WTC11 (cell line): Measurements from ENCODE around the gene RAP2B. TPM values are rescaled to one million over a fixed set of nuclear protein-coding genes. Genes with fewer than 3 reads are reported as not detected.

Experiments used
- ATAC-seq: fragments of 200-7000 bp; cut with Tn5 transposase; 2 replicates; pipeline ENCODE4 v1.10.0; 2021; ENCODE audit warnings: mild to moderate bottlenecking, moderate library complexity
- CTCF ChIA-PET: fragments of 300-600 bp; sonication (Branson Sonifier 250); formaldehyde crosslinking; loops from one replicate; lab custom pipeline; 2021; ENCODE audit warnings: antibody characterized with exemption; lab: Charles Lee
- POLR2A ChIA-PET: fragments of 350-600 bp; sonication (Branson Sonifier 250); formaldehyde crosslinking; loops from one replicate; lab custom pipeline; 2021; ENCODE audit warnings: antibody characterized with exemption; lab: Charles Lee
- DNase-seq: peaks from one replicate; pipeline ENCODE4 v3.0.0; 2021; ENCODE audit warnings: low spot score
- H3K27ac Mint-ChIP-seq: 2 replicates; pipeline ENCODE4 v1.8.0; 2021; ENCODE audit warnings: mixed read lengths
- H3K27me3 Mint-ChIP-seq: 2 replicates; pipeline ENCODE4 v1.8.0; 2021; ENCODE audit warnings: low read depth, mild to moderate bottlenecking, moderate library complexity, mixed read lengths
- H3K36me3 Mint-ChIP-seq: 2 replicates; pipeline ENCODE4 v1.8.0; 2021; ENCODE audit warnings: mixed read lengths
- H3K4me1 Mint-ChIP-seq: 2 replicates; pipeline ENCODE4 v1.8.0; 2022; ENCODE audit warnings: mixed read lengths
- H3K4me3 Mint-ChIP-seq: 2 replicates; pipeline ENCODE4 v1.8.0; 2021; ENCODE audit warnings: mild to moderate bottlenecking, moderate library complexity, mixed read lengths
- H3K9me3 Mint-ChIP-seq: 2 replicates; pipeline ENCODE4 v1.8.0; 2021; ENCODE audit warnings: mixed read lengths
- CDX4 ChIP-seq: fragments of 250-450 bp; sonication (Bioruptor Pico); IDR thresholded peaks from 2 replicates; pipeline ENCODE4 v1.9.0; 2021; ENCODE audit warnings: moderate library complexity, mild to moderate bottlenecking, inconsistent platforms, borderline replicate concordance
- E2F5 ChIP-seq: sonication (generic); formaldehyde crosslinking; IDR thresholded peaks from 2 replicates; pipeline ENCODE4 v1.8.1; 2022; ENCODE audit warnings: mild to moderate bottlenecking, moderate library complexity, missing genetic modification reagents
- FOXK1 ChIP-seq: sonication (generic); formaldehyde crosslinking; IDR thresholded peaks from 2 replicates; pipeline ENCODE4 v1.8.0; 2022; ENCODE audit warnings: mild to moderate bottlenecking, moderate library complexity, missing genetic modification reagents
- FOXP4 ChIP-seq: sonication (generic); formaldehyde crosslinking; IDR thresholded peaks from 2 replicates; pipeline ENCODE4 v1.8.0; 2022; ENCODE audit warnings: mild to moderate bottlenecking, missing genetic modification reagents
- PRRX2 ChIP-seq: fragments of 250-450 bp; sonication (Bioruptor Pico); IDR thresholded peaks from 2 replicates; pipeline ENCODE4 v1.8.0; 2021; ENCODE audit warnings: mild to moderate bottlenecking
- RELA ChIP-seq: sonication (generic); formaldehyde crosslinking; IDR thresholded peaks from 2 replicates; pipeline ENCODE4 v1.8.1; 2022; ENCODE audit warnings: missing genetic modification reagents, mild to moderate bottlenecking, borderline replicate concordance
- TEAD1 ChIP-seq: sonication (generic); formaldehyde crosslinking; IDR thresholded peaks from 2 replicates; pipeline ENCODE4 v1.8.0; 2022; ENCODE audit warnings: mild to moderate bottlenecking, missing genetic modification reagents
- TP53 ChIP-seq: sonication (generic); formaldehyde crosslinking; IDR thresholded peaks from 2 replicates; pipeline ENCODE4 v1.8.1; 2023; ENCODE audit warnings: mild to moderate bottlenecking, missing genetic modification reagents
- ZNF317 ChIP-seq: sonication (generic); formaldehyde crosslinking; IDR thresholded peaks from 2 replicates; pipeline ENCODE4 v1.8.1; 2023; ENCODE audit warnings: low read depth, mild to moderate bottlenecking, moderate library complexity, missing genetic modification reagents, borderline replicate concordance
- ZNF425 ChIP-seq: fragments of 250-450 bp; sonication (Bioruptor Pico); conservative IDR thresholded peaks from 2 replicates; pipeline ENCODE4 v1.9.0; 2021; ENCODE audit warnings: mild to moderate bottlenecking
- total RNA-seq: library from RNA; stranded (reverse); gene quantifications from 3 replicates; pipeline ENCODE4 v1.2.3, GENCODE V29; 2021

The RAP2B gene
- total RNA-seq, 1 experiment from 2014 or later = 25.6 TPM

GRCh38 chr3:153215966-153216365 lies 53.9 kb downstream of the RAP2B start:
- TF ChIP-seq ZNF317 (CRISPR knock-in tag) (no peak), TP53 (CRISPR knock-in tag) (no peak), PRRX2 (CRISPR knock-in tag) (no peak), TEAD1 (CRISPR knock-in tag) (no peak), E2F5 (CRISPR knock-in tag) (no peak), ZNF425 (no peak)
- ATAC-seq (no peak), DNase-seq (no peak)
- POLR2A ChIA-PET = no interaction called here
- Mint-ChIP-seq H3K36me3 (no peaks in the 10 kb centered on the region), H3K27me3 (no peaks in the 10 kb centered on the region), H3K27ac (no peak overlapping the region), H3K4me3 (no peak overlapping the region), H3K4me1 (peaks cover 22% of the 10 kb centered on the region), H3K9me3 (no peaks in the 10 kb centered on the region)
- CTCF ChIA-PET = no interaction called here

GRCh38 chr3:153216928-153217327 lies 54.9 kb downstream of the RAP2B start:
- CTCF ChIA-PET = no interaction called here
- ATAC-seq = no peak

GRCh38 chr3:153219146-153219545 lies 57.1 kb downstream of the RAP2B start:
- no peak for ATAC-seq
- no peak for DNase-seq
- Mint-ChIP-seq H3K4me3 (no peak overlapping the region), H3K4me1 (peaks cover 29% of the 10 kb centered on the region), H3K27ac (no peak overlapping the region), H3K9me3 (no peaks in the 10 kb centered on the region), H3K27me3 (no peaks in the 10 kb centered on the region), H3K36me3 (no peaks in the 10 kb centered on the region)
- POLR2A ChIA-PET = no interaction called here
- TF ChIP-seq FOXK1 (CRISPR knock-in tag) = no peak
- CTCF ChIA-PET = no interaction called here

More at GRCh38 chr3:153216928-153217327, 54.9 kb downstream of the RAP2B start:
- no peak for TF ChIP-seq FOXP4 (CRISPR knock-in tag)
- no peak for TF ChIP-seq TP53 (CRISPR knock-in tag)
- TF ChIP-seq RELA = no peak
- no peak for TF ChIP-seq CDX4 (CRISPR knock-in tag)
- no peak for TF ChIP-seq PRRX2 (CRISPR knock-in tag)
- Mint-ChIP-seq H3K9me3 (no peaks in the 10 kb centered on the region), H3K4me3 (no peak overlapping the region), H3K4me1 (peaks cover 28% of the 10 kb centered on the region), H3K27me3 (no peaks in the 10 kb centered on the region), H3K36me3 (no peaks in the 10 kb centered on the region), H3K27ac (no peak overlapping the region)
- no peak for DNase-seq
- POLR2A ChIA-PET = interaction anchor here (0.5 kb wide), 1 partner anchor 37 kb away, joined by 4 read pairs; no protein-coding TSS in a partner anchor
